Breast epithelium (tissue), 3 donors: Measurements from ENCODE around the gene UCK2.

ENCODE experiments used
- POLR2A ChIP-seq: fragments of 450-650 bp; IDR thresholded peaks from one replicate; pipeline ENCODE4 v1.6.1; 2016; ENCODE audit warnings: antibody characterized with exemption, mild to moderate bottlenecking, moderate library complexity
- TF ChIP-seq, protein P1 (sequence below), 3 donors: fragments of 450-650 bp; IDR thresholded peaks; one replicate each; pipeline ENCODE4 v1.5.1; 2016 to 2017; ENCODE audit warnings: antibody characterized with exemption in 3 of 3, mild to moderate bottlenecking in 3 of 3, moderate library complexity in 3 of 3

GRCh38 chr1:165888552-165888920, 61.1 kb downstream of the UCK2 start:
- TF ChIP-seq, protein P1, sequence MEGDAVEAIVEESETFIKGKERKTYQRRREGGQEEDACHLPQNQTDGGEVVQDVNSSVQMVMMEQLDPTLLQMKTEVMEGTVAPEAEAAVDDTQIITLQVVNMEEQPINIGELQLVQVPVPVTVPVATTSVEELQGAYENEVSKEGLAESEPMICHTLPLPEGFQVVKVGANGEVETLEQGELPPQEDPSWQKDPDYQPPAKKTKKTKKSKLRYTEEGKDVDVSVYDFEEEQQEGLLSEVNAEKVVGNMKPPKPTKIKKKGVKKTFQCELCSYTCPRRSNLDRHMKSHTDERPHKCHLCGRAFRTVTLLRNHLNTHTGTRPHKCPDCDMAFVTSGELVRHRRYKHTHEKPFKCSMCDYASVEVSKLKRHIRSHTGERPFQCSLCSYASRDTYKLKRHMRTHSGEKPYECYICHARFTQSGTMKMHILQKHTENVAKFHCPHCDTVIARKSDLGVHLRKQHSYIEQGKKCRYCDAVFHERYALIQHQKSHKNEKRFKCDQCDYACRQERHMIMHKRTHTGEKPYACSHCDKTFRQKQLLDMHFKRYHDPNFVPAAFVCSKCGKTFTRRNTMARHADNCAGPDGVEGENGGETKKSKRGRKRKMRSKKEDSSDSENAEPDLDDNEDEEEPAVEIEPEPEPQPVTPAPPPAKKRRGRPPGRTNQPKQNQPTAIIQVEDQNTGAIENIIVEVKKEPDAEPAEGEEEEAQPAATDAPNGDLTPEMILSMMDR (IDR thresholded peaks at IDR 0.05) = no peak
- no peak for TF ChIP-seq POLR2A
